OCI-LY7 (cell line): Measurements from ENCODE around the gene CD38.
A peak's percentile ranks its signal among the peaks of the same experiment; 100 is the strongest.

ENCODE experiments used
- EZH2phosphoT487 ChIP-seq: fragments of 200-600 bp; sonication (generic); IDR thresholded peaks from 2 replicates; pipeline ENCODE4 v1.6.1; 2018; ENCODE audit warnings: low read depth, borderline replicate concordance, mild to moderate bottlenecking, mixed run types, antibody characterized with exemption, low read length, moderate library complexity, mixed read lengths
- TF ChIP-seq, protein P1 (sequence below): fragments of 200-600 bp; sonication (generic); conservative IDR thresholded peaks from 2 replicates; pipeline ENCODE4 v1.5.1; 2014; ENCODE audit warnings: mild to moderate bottlenecking, antibody characterized with exemption, low read length, moderate library complexity, mixed read lengths

DNA sequence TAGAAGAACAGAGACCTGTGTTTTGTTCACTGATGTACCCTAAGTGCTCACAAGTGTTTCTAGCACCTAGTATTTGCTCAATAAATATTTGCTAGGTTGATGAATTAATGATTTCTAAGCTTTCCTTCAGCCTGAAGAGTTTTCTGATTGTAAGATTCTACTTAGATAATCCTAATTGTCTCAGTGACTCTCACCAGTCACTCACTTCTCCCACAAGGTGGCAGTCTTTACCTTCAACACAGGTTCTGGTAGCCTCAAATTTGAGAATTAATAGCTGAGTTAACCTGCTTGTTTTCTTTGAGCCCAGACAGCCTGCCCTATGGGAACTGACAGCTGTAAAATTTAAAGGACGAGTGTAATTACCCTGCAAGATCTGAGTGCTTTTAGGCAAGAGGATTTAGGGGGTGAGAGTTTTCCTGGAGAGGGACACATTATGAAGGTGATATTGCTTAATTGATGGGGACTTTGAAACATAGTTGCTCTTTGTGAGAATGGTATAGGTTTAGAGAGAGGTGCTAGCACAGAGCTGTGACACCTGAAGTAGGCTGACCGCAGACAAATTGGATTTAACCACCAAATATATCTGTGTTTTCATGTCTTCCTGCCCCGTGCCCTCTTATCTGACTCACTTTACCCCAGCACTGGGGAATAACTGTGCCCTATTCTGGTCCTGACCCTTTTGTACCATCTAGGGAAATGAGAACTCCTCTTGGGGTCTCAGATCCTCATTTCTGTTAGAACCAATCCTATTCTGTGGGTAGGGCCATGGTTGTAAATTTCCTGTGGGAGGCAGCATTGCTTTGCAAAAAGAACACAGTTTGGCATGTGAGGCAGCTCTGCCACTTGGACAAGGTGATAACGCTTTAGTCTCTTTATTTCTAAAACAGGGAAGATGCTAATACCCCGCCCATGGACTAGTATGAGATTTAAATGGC lies 27.7 kb downstream of the CD38 start:
- TF ChIP-seq, protein P1, sequence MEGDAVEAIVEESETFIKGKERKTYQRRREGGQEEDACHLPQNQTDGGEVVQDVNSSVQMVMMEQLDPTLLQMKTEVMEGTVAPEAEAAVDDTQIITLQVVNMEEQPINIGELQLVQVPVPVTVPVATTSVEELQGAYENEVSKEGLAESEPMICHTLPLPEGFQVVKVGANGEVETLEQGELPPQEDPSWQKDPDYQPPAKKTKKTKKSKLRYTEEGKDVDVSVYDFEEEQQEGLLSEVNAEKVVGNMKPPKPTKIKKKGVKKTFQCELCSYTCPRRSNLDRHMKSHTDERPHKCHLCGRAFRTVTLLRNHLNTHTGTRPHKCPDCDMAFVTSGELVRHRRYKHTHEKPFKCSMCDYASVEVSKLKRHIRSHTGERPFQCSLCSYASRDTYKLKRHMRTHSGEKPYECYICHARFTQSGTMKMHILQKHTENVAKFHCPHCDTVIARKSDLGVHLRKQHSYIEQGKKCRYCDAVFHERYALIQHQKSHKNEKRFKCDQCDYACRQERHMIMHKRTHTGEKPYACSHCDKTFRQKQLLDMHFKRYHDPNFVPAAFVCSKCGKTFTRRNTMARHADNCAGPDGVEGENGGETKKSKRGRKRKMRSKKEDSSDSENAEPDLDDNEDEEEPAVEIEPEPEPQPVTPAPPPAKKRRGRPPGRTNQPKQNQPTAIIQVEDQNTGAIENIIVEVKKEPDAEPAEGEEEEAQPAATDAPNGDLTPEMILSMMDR = peak; percentile 94
- TF ChIP-seq EZH2phosphoT487 = no peak
